OCI-LY3 (cell line): Measurements from ENCODE around the gene HNRNPH2.

ENCODE experiments used
- H2AFZ ChIP-seq: fragments of 200-600, 300-600 bp; shearing (Covaris generic); 2 replicates; pipeline ENCODE4 v1.6.0; 2014; ENCODE audit warnings: antibody characterized with exemption, low read depth, low read length
- H3K27ac ChIP-seq: fragments of 200-600, 300-600 bp; sonication (generic); 2 replicates; pipeline ENCODE4 v1.5.1; 2014; ENCODE audit warnings: mild to moderate bottlenecking, low read length, moderate library complexity, mixed read lengths
- H3K27me3 ChIP-seq: fragments of 200-600, 300-600 bp; sonication (generic); 2 replicates; pipeline ENCODE4 v1.6.1; 2014; ENCODE audit warnings: low read depth, low read length, mixed read lengths
- H3K36me3 ChIP-seq: fragments of 200-600, 300-600 bp; sonication (generic); replicated peaks from 2 replicates; pipeline ENCODE3; 2014; ENCODE audit warnings: low read depth, low read length, mixed read lengths
- H3K4me1 ChIP-seq: fragments of 300-600, 200-600 bp; sonication (generic); 2 replicates; pipeline ENCODE4 v1.6.1; 2014; ENCODE audit warnings: low read length, mixed read lengths
- H3K4me2 ChIP-seq: fragments of 200-600, 300-600 bp; sonication (generic); 2 replicates; pipeline ENCODE4 v1.6.1; 2014; ENCODE audit warnings: low read length, mixed read lengths
- H3K4me3 ChIP-seq: fragments of 300-600, 200-600 bp; sonication (generic); 2 replicates; pipeline ENCODE4 v1.5.1; 2014; ENCODE audit warnings: antibody characterized with exemption, mild to moderate bottlenecking, low read length, moderate library complexity
- H3K79me2 ChIP-seq: fragments of 300-600, 200-600 bp; shearing (Covaris generic); 2 replicates; pipeline ENCODE4 v1.6.1; 2014; ENCODE audit warnings: mild to moderate bottlenecking, low read length, mixed read lengths
- H3K9ac ChIP-seq: fragments of 300-600, 200-600 bp; shearing (Covaris generic); 2 replicates; pipeline ENCODE4 v1.6.0; 2014; ENCODE audit warnings: mild to moderate bottlenecking, low read length, moderate library complexity
- H3K9me3 ChIP-seq: fragments of 200-600, 300-600 bp; shearing (Covaris generic); 2 replicates; pipeline ENCODE4 v1.6.1; 2014; ENCODE audit warnings: low read length, mixed read lengths; ENCODE audit not compliant: insufficient read depth
- H4K20me1 ChIP-seq: fragments of 200-600, 300-600 bp; sonication (generic); 2 replicates; pipeline ENCODE4 v1.6.1; 2016; ENCODE audit warnings: low read length, mixed read lengths; ENCODE audit not compliant: insufficient read depth
- EZH2phosphoT487 ChIP-seq: fragments of 200-600 bp; shearing (Covaris generic); IDR thresholded peaks from 2 replicates; pipeline ENCODE4 v1.6.1; 2018; ENCODE audit warnings: antibody characterized with exemption, mixed run types, low read depth
- TF ChIP-seq, protein P1 (sequence below): fragments of 200-600, 300-600 bp; sonication (generic); IDR thresholded peaks from 2 replicates; pipeline ENCODE4 v1.5.1; 2014; ENCODE audit warnings: antibody characterized with exemption, low read length, low read depth

HNRNPH2 gene

DNA sequence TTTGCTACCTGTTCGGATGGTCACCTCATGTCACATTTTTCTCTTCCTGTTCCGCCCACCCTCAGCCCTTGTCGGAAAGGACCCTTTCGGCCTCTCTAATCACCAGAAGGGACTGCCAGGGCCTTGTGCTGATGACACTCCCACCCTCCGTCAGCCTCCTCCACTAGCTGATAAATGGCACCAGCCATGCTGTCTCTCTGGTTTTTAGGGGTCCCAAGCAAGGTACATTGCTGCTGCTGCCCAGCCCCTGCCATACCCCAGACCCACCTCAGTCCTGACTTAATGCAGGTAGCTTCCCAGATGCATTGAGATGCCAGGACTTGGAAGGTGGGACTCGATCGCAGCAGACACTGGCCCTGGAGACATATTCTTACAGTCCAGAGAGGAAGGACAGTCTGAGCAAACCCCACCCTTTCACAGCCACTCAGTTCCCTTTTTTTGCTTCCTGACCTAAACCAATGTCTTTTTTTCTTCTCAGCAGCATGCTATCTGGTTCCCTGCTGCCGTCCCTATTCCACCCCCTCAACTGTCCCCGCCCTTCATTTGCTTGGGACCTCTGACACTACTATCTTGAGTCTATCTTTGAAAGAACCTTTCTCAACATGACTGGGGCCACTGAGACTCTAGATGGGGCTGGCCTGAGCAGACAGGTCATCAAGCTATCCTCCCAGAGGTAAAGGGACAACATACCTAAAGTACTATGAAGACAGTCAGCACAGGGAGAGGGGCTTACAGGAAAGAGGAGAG, 22.1 kb upstream of the HNRNPH2 start, which contains the start of gene BTK:
Gene BTK (minus strand): TSS at position 397 of the 747 bp plus-strand sequence. CDS start 10,907 bp downstream, outside the sequence.
- TF ChIP-seq, protein P1, sequence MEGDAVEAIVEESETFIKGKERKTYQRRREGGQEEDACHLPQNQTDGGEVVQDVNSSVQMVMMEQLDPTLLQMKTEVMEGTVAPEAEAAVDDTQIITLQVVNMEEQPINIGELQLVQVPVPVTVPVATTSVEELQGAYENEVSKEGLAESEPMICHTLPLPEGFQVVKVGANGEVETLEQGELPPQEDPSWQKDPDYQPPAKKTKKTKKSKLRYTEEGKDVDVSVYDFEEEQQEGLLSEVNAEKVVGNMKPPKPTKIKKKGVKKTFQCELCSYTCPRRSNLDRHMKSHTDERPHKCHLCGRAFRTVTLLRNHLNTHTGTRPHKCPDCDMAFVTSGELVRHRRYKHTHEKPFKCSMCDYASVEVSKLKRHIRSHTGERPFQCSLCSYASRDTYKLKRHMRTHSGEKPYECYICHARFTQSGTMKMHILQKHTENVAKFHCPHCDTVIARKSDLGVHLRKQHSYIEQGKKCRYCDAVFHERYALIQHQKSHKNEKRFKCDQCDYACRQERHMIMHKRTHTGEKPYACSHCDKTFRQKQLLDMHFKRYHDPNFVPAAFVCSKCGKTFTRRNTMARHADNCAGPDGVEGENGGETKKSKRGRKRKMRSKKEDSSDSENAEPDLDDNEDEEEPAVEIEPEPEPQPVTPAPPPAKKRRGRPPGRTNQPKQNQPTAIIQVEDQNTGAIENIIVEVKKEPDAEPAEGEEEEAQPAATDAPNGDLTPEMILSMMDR = no peak
- Histone ChIP-seq H3K4me2 (peak within 1 kb of the TSS; percentile 97), H2AFZ (0 out of 2 replicates have a peak within 1 kb of the TSS, but pooled peaks have one; percentile 15), H3K4me1 (peaks cover 33% of the 10 kb centered on the region), H3K79me2 (peaks cover 58% of the 10 kb centered on the region), H3K9ac (peak within 1 kb of the TSS; percentile 95), H4K20me1 (no peaks in the 10 kb centered on the region), H3K36me3 (peaks cover 6% of the 10 kb centered on the region), H3K9me3 (no peaks in the 10 kb centered on the region), H3K27ac (peak within 1 kb of the TSS; percentile 94), H3K4me3 (peak within 1 kb of the TSS; percentile 91), H3K27me3 (no peaks in the 10 kb centered on the region)

DNA sequence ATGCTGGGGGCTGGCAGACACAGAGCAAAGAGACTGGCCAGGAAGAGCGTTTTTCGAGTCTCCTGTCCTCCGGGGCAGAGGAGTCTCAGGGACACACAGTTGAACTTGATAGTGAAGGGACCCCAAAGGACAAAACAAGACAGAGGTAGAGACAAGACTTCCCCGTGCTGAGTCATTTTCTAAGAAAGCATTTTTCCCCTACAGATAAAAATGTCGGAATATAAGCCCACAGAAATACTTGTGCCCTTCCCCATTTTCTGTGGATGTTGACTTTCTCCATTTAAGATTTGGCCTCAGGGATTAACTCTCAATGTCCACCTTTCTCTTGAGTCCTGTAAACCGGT, 21.5 kb upstream of the HNRNPH2 start:
- H3K4me2 ChIP-seq = peak overlapping the region; percentile 97

DNA sequence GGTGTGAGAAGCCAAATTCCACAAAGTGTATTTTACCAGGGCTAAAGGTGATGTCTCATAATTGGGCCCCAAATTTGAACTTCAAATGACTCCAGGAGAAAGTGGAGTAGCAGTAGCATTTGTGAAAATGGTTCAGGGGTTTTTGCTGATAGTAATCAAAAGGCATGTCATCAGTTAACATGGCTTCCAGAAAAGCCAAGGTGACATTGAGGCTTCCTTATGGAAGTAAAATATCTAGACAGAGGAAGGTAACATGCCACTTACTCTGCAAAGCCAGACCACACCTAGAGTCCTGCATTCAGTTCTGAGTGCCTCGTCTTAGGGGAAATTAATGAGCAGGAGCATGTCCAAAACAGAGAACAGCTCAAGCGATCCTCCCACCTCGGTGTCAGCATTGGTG, 19.4 kb upstream of the HNRNPH2 start:
- Histone ChIP-seq H3K36me3 (peaks cover 22% of the 10 kb centered on the region), H3K27ac (no peak overlapping the region), H2AFZ (no peak overlapping the region), H3K4me1 (peaks cover 42% of the 10 kb centered on the region), H3K4me2 (no peak overlapping the region), H3K9ac (no peak overlapping the region), H3K79me2 (peaks cover 60% of the 10 kb centered on the region), H3K27me3 (no peaks in the 10 kb centered on the region), H3K9me3 (no peaks in the 10 kb centered on the region), H4K20me1 (no peaks in the 10 kb centered on the region), H3K4me3 (no peak overlapping the region)
- no peak for TF ChIP-seq EZH2phosphoT487
- TF ChIP-seq, protein P1 = no peak

More for the DNA sequence above, 21.5 kb upstream of the HNRNPH2 start:
- H3K9ac ChIP-seq = peak overlapping the region; percentile 95
- no peaks in the 10 kb centered on the region for H4K20me1 ChIP-seq
- peaks cover 8% of the 10 kb centered on the region for H3K36me3 ChIP-seq
- TF ChIP-seq, protein P1 = no peak
- TF ChIP-seq EZH2phosphoT487 = no peak
- peaks cover 33% of the 10 kb centered on the region for H3K4me1 ChIP-seq
- peak overlapping the region; percentile 94 for H3K27ac ChIP-seq
- peaks cover 58% of the 10 kb centered on the region for H3K79me2 ChIP-seq
- H3K9me3 ChIP-seq = no peaks in the 10 kb centered on the region
- 0 out of 2 replicates have a peak overlapping the region, but pooled peaks have one; percentile 15 for H2AFZ ChIP-seq
- H3K27me3 ChIP-seq = no peaks in the 10 kb centered on the region
- peak overlapping the region; percentile 91 for H3K4me3 ChIP-seq

DNA sequence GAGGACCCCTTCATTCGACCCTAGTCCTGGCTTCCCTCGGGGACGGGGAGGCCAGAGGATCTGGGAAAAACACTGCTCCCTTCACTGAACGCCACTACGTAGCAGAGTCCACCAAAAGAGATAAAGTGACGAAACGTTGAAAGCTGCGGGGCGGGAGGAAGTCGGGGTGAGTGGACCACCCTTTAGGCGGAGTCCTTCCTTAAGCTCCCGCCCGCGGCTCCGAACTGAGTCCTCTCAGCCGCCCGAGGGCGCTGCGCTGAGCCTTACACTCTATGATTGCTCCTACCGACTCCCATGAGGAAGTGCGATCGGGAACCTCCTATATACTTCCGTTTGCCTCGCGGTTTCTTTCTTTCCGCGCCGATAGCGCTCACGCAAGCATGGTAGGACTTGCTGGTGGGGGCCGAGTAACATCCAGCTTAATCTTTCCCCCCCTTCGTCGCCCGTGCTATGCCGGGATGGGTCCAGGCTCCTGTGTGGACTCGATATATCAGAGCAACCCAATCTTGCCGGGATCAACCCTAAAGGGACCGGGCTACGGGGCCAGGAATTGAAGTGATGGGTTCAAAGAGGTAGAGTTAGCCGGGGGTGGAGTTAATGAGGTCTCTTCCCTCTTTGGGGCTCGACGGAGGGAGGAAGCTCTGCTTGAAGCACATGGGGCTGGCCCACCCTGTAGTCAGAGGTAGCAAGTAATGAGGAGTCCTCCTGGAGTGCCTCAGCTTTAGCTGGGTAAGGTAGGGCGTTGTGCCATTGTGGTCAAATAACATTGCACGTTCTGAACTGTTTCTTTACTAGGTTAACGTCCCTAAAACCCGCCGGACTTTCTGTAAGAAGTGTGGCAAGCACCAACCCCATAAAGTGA, 17.1 kb upstream of the HNRNPH2 start, which contains the start of gene RPL36A:
Gene RPL36A (plus strand): TSS at position 348 of the 862 bp plus-strand sequence. CDS start 33 bp downstream, at position 381.
- Histone ChIP-seq H3K27me3 (no peaks in the 10 kb centered on the region), H3K4me1 (peaks cover 34% of the 10 kb centered on the region), H3K36me3 (peaks cover 30% of the 10 kb centered on the region)

More for the DNA sequence above, 17.1 kb upstream of the HNRNPH2 start, which contains the start of gene RPL36A:
- peak within 1 kb of the TSS; percentile 75 for H3K27ac ChIP-seq
- H3K4me3 ChIP-seq = peak within 1 kb of the TSS; percentile 94
- no peak for TF ChIP-seq EZH2phosphoT487
- TF ChIP-seq, protein P1 = peak; percentile 63
- no peaks in the 10 kb centered on the region for H4K20me1 ChIP-seq
- H3K9ac ChIP-seq = peak within 1 kb of the TSS; percentile 96
- H2AFZ ChIP-seq = peak within 1 kb of the TSS; percentile 92
- peak within 1 kb of the TSS; percentile 92 for H3K4me2 ChIP-seq
- H3K9me3 ChIP-seq = no peaks in the 10 kb centered on the region
- H3K79me2 ChIP-seq = peaks cover 41% of the 10 kb centered on the region
